ENCODE measurements around the gene BBX. TPM values are rescaled to one million over a fixed set of nuclear protein-coding genes. Genes with fewer than 3 reads are reported as not detected.

Gene BBX
- total RNA-seq, 4 donors from 2014 or later = 54.3 to 104 (median 88.1) TPM

DNA sequence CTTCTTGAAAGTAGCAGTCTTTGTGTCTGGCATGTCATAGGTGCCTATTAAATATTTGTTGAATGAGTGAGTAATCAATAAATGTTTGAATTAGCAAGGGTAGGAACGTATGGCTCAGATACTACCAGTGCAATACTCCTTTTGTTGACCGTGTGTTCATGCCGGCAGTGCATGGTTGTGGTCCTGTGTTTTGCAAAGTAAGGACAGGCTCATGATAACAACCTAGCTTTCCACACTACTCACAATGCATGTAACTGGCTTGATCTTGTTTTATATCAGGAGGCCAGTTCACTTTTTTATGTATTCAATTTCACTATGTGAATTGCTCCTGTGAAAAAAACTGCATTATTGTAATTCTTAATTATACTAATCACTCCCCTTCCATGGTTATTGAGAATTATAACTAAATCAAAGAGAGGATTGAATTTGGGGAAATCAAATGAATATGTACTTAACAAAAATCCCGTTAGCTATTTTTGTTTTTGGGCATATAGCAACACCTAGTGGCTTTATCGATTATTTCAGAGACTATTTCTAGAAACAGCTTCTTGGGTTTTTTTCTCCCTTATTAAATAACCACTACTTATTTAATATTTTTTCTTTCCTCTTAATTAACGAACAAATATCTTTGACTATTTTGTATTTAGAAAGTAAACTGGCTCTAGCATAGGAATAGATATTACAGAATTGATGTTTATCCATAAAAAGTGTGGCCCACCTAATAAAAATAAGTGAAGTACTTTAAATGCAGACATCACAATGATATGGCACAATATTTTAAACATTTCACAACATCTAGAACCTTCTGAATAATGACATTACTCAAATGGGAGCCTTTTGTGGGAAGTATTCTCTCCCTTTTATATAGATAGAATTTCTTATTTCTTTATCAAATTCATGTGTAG is 218.5 kb downstream of the BBX start:
- peaks cover 0 to 10% (median 0%) of the 10 kb centered on the region in 4 donors for H3K4me1 ChIP-seq
- H3K36me3 ChIP-seq = no peaks in the 10 kb centered on the region
- 53 to 55% methylated on average over 6 of the region's 6 CpGs for WGBS, 2 donors
- no peak overlapping the region for H3K4me3 ChIP-seq
- H3K27me3 ChIP-seq = no peaks in the 10 kb centered on the region
- H3K9me3 ChIP-seq = no peaks in the 10 kb centered on the region
- H3K27ac ChIP-seq = no peak overlapping the region
- no peak for DNase-seq (ENCODE audit: low spot score in 2 of 2)
- no peak for TF ChIP-seq POLR2A (IDR thresholded peaks at IDR 0.05)
- no peak for TF ChIP-seq EP300 (IDR thresholded peaks at IDR 0.05)
- TF ChIP-seq, protein P1, sequence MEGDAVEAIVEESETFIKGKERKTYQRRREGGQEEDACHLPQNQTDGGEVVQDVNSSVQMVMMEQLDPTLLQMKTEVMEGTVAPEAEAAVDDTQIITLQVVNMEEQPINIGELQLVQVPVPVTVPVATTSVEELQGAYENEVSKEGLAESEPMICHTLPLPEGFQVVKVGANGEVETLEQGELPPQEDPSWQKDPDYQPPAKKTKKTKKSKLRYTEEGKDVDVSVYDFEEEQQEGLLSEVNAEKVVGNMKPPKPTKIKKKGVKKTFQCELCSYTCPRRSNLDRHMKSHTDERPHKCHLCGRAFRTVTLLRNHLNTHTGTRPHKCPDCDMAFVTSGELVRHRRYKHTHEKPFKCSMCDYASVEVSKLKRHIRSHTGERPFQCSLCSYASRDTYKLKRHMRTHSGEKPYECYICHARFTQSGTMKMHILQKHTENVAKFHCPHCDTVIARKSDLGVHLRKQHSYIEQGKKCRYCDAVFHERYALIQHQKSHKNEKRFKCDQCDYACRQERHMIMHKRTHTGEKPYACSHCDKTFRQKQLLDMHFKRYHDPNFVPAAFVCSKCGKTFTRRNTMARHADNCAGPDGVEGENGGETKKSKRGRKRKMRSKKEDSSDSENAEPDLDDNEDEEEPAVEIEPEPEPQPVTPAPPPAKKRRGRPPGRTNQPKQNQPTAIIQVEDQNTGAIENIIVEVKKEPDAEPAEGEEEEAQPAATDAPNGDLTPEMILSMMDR (IDR thresholded peaks at IDR 0.05) = peak; percentile 26 to 61 (median 39)

DNA sequence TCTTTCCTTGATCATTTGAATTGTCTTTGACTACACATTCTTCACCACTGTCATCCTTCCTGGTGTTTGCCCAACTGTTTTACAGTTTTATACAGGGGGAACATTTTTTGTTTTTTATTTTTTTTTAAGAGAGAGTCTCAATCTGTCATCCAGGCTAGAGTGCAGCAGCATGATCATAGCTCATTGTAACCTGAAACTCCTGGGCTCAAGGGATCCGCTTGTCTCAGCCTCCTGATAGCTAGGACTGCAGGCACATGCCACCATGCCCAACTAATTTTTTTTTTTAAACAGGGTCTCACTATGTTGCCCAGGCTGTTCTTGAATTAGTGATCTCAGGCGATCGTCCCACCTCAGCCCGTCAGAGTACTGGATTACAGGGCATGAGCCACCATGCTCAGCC is 222.6 kb downstream of the BBX start:
- DNase-seq (ENCODE audit: low spot score in 2 of 2) = no peak
- TF ChIP-seq POLR2A (IDR thresholded peaks at IDR 0.05) (no peak), EP300 (IDR thresholded peaks at IDR 0.05) (no peak)
- TF ChIP-seq, protein P1 (IDR thresholded peaks at IDR 0.05) = no peak
- Histone ChIP-seq H3K4me3 (no peak overlapping the region), H3K4me1 (peaks cover 0 to 5% (median 0%) of the 10 kb centered on the region in 4 donors), H3K9me3 (no peaks in the 10 kb centered on the region), H3K27ac (no peak overlapping the region), H3K36me3 (peaks cover 0 to 5% (median 0%) of the 10 kb centered on the region in 3 donors), H3K27me3 (no peaks in the 10 kb centered on the region)
- 95 to 98% methylated on average over 4 of the region's 4 CpGs for WGBS, 2 donors

DNA sequence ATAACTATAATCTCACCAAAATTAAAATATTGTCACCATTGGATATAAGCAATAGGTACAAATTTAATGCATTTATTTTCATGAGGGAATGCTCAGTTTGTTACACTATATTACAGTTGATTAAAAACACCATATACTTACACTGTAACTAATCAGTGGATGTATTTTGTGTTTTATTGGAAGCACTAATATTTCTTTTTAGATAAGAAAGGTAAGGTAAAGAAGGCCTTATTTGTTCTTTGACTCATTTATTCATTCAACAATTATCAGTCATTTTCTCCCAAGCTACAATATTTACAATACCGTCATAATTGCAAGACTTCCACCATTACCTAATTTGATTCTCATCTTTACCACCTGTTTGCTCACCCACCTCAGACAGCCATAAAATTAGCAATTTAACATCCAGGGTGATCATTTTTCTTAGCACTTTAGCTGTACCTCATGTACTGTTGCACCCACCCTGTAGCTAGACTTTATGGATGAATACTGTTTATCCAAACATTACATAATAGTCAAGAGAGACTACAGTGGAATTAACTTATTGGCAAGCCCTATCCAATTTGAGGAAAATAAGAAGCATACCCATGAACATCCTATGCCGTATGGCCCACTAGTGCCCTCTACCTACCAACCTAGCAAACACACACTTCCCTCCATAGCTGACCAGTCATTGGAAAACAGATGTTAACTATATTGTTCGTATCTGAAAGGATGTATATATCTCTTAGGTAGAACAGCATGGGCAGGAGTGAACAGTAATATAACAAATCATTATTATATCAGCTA is 229.6 kb downstream of the BBX start:
- peaks cover 0 to 9% (median 0%) of the 10 kb centered on the region in 3 donors for H3K36me3 ChIP-seq
- H3K4me1 ChIP-seq = peaks cover 0 to 5% (median 0%) of the 10 kb centered on the region in 4 donors
- H3K4me3 ChIP-seq = no peak overlapping the region
- no peaks in the 10 kb centered on the region for H3K27me3 ChIP-seq
- TF ChIP-seq EP300 (IDR thresholded peaks at IDR 0.05) = no peak
- TF ChIP-seq POLR2A (IDR thresholded peaks at IDR 0.05) = no peak
- TF ChIP-seq, protein P1 (IDR thresholded peaks at IDR 0.05) = peak in 1 of 5 experiments; percentile 5
- DNase-seq (ENCODE audit: low spot score in 2 of 2) = no peak
- WGBS, 2 donors = 84 to 88% methylated on average over 3 of the region's 3 CpGs
- H3K27ac ChIP-seq = no peak overlapping the region
- H3K9me3 ChIP-seq = no peaks in the 10 kb centered on the region

DNA sequence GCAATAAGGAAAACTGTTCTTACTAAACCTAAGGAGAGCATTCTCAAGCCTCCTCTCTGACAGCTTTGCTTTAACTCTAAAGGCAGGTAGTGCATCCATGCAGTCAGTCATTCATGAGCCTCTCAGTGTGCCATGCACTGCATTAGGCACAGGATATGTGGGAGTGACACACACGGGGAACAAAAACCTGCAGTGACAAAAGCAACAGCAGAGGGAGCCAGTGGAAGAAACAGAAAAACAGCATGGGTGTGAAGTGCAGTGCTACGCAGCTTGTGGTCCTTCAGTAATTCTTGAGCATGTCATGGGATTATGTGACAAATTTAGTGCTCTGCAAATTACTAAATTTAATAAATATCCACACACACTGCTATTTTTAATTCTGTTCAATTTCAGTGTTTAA is 230.7 kb downstream of the BBX start:
- Histone ChIP-seq H3K36me3 (peaks cover 0 to 9% (median 0%) of the 10 kb centered on the region in 3 donors), H3K27ac (no peak overlapping the region), H3K27me3 (no peaks in the 10 kb centered on the region), H3K4me3 (no peak overlapping the region), H3K4me1 (peaks cover 0 to 5% (median 0%) of the 10 kb centered on the region in 4 donors), H3K9me3 (no peaks in the 10 kb centered on the region)
- TF ChIP-seq POLR2A (IDR thresholded peaks at IDR 0.05) (no peak), EP300 (IDR thresholded peaks at IDR 0.05) (no peak)
- TF ChIP-seq, protein P1 (IDR thresholded peaks at IDR 0.05) = peak in 4 of 5 experiments; percentile 28 to 46 (median 39)
- 32 to 39% methylated on average over 2 of the region's 2 CpGs for WGBS, 2 donors
- DNase-seq (ENCODE audit: low spot score in 2 of 2) = peak in 1 of 2 donors; percentile 32
